IMR-90 (cell line): Measurements from ENCODE around the gene PTCH1. TPM values are rescaled to one million over a fixed set of nuclear protein-coding genes. Genes with fewer than 3 reads are reported as not detected.

ENCODE experiments used
- ATAC-seq: fragments of 200-7000 bp; cut with Tn5 transposase; 2 replicates; pipeline ENCODE4 v1.9.1; 2020; ENCODE audit warnings: low read depth, mild to moderate bottlenecking, moderate library complexity
- BruUV-seq: library from RNA; stranded (reverse); fragments of 400-500 nt; replicated peaks from 2 replicates; lab custom pipeline; 2021; lab: Mats Ljungman, UMichigan
- CTCF ChIA-PET: fragments of 300-600 bp; formaldehyde crosslinking; extraction: SDS; loops from one replicate; lab custom pipeline; 2021; ENCODE audit warnings: antibody characterized with exemption; lab: Yijun Ruan, JAX
- POLR2A ChIA-PET: fragments of 300-600 bp; sonication (Branson Sonifier 250); formaldehyde crosslinking; loops from one replicate; lab custom pipeline; 2022; ENCODE audit warnings: antibody characterized with exemption; ENCODE audit not compliant: unreplicated experiment; lab: Charles Lee
- DNase-seq: peaks from one replicate; pipeline ENCODE4 v3.0.0; 2013
- H2AFZ ChIP-seq: replicated peaks from 2 replicates; pipeline ENCODE3; 2013; ENCODE audit warnings: low read length, mild to moderate bottlenecking; ENCODE audit not compliant: poor library complexity
- H2AK5ac ChIP-seq: 2 replicates; pipeline ENCODE4 v1.6.1; 2013; ENCODE audit warnings: low read depth, low read length, inconsistent platforms
- H2AK9ac ChIP-seq: replicated peaks from 2 replicates; pipeline ENCODE3; 2013; ENCODE audit warnings: mild to moderate bottlenecking, low read depth, low read length, moderate library complexity; ENCODE audit not compliant: poor library complexity
- H2BK120ac ChIP-seq: 2 replicates; pipeline ENCODE4 v1.6.1; 2013; ENCODE audit warnings: low read depth, low read length, inconsistent platforms
- H2BK15ac ChIP-seq: 3 replicates; pipeline ENCODE4 v1.6.1; 2013; ENCODE audit warnings: low read depth, low read length, inconsistent platforms
- H2BK20ac ChIP-seq: 2 replicates; pipeline ENCODE4 v1.6.1; 2013; ENCODE audit warnings: low read depth, mild to moderate bottlenecking, inconsistent platforms, low read length, moderate library complexity
- H2BK5ac ChIP-seq: 2 replicates; pipeline ENCODE4 v1.6.1; 2013; ENCODE audit warnings: mild to moderate bottlenecking, low read depth, low read length, inconsistent platforms; ENCODE audit not compliant: poor library complexity, severe bottlenecking
- H3K14ac ChIP-seq: replicated peaks from 2 replicates; pipeline ENCODE4 v1.6.1; 2013; ENCODE audit warnings: low read depth, low read length, inconsistent platforms
- H3K18ac ChIP-seq: 2 replicates; pipeline ENCODE4 v1.6.1; 2013; ENCODE audit warnings: low read depth, low read length, control low read depth
- H3K23ac ChIP-seq: 2 replicates; pipeline ENCODE4 v1.6.1; 2013; ENCODE audit warnings: low read depth, low read length, inconsistent platforms
- H3K27ac ChIP-seq: 2 replicates; pipeline ENCODE4 v1.5.1; 2013; ENCODE audit warnings: mild to moderate bottlenecking, control low read depth, low read length; ENCODE audit not compliant: insufficient read depth
- H3K27me3 ChIP-seq: 2 replicates; pipeline ENCODE4 v1.6.1; 2013; ENCODE audit warnings: low read length; ENCODE audit not compliant: control insufficient read depth, insufficient read depth
- H3K36me3 ChIP-seq: 2 replicates; pipeline ENCODE4 v1.6.1; 2013; ENCODE audit warnings: low read length, mixed read lengths; ENCODE audit not compliant: control insufficient read depth, insufficient read depth
- H3K4ac ChIP-seq: 2 replicates; pipeline ENCODE4 v1.6.1; 2013; ENCODE audit warnings: low read depth, low read length, inconsistent platforms
- H3K4me1 ChIP-seq: 2 replicates; pipeline ENCODE4 v1.6.1; 2013; ENCODE audit warnings: low read length, mixed read lengths; ENCODE audit not compliant: control insufficient read depth, insufficient read depth
- H3K4me2 ChIP-seq: 2 replicates; pipeline ENCODE4 v1.6.1; 2013; ENCODE audit warnings: low read depth, mild to moderate bottlenecking, control low read depth, low read length, moderate library complexity
- H3K4me3 ChIP-seq: 2 replicates; pipeline ENCODE4 v1.5.1; 2013; ENCODE audit warnings: low read depth, mild to moderate bottlenecking, control low read depth, low read length, moderate library complexity; ENCODE audit not compliant: insufficient read depth
- H3K56ac ChIP-seq: 2 replicates; pipeline ENCODE4 v1.6.1; 2013; ENCODE audit warnings: low read length, inconsistent platforms; ENCODE audit not compliant: insufficient read depth; ENCODE audit errors: extremely low read depth
- H3K79me1 ChIP-seq, 2 experiments: 2 replicates each; pipeline ENCODE4 v1.6.1; 2013; ENCODE audit warnings: low read length in 2 of 2, inconsistent platforms in 1 of 2, low read depth in 1 of 2
- H3K9ac ChIP-seq: 2 replicates; pipeline ENCODE4 v1.6.1; 2013; ENCODE audit warnings: low read depth, low read length, control low read depth
- H3K9me1 ChIP-seq: 2 replicates; pipeline ENCODE4 v1.6.1; 2013; ENCODE audit warnings: low read length, inconsistent platforms; ENCODE audit not compliant: insufficient read depth
- H3K9me3 ChIP-seq: 2 replicates; pipeline ENCODE4 v1.6.1; 2013; ENCODE audit warnings: low read length; ENCODE audit not compliant: control insufficient read depth, insufficient read depth
- H4K20me1 ChIP-seq: 2 replicates; pipeline ENCODE4 v1.6.1; 2013; ENCODE audit warnings: low read length, inconsistent platforms; ENCODE audit not compliant: insufficient read depth
- H4K5ac ChIP-seq: 2 replicates; pipeline ENCODE4 v1.6.1; 2013; ENCODE audit warnings: mild to moderate bottlenecking, low read depth, low read length, control low read depth
- H4K8ac ChIP-seq, 2 experiments: 2 replicates each; pipeline ENCODE4 v1.6.1; 2013; ENCODE audit warnings: low read depth in 2 of 2, low read length in 2 of 2, control low read depth in 1 of 2, inconsistent platforms in 1 of 2
- H4K91ac ChIP-seq: 2 replicates; pipeline ENCODE4 v1.6.1; 2013; ENCODE audit warnings: low read depth, low read length, inconsistent platforms; ENCODE audit not compliant: insufficient read depth
- BHLHE40 ChIP-seq: fragments of 150-350 bp; IDR thresholded peaks from 2 replicates; pipeline ENCODE4 v1.6.1; 2016; ENCODE audit warnings: mild to moderate bottlenecking, low read depth, low read length
- CEBPB ChIP-seq: IDR thresholded peaks from 2 replicates; pipeline ENCODE4 v1.6.1; 2012; ENCODE audit warnings: low read depth, low read length, improper control_type of control experiment
- FOS ChIP-seq: fragments of 150-350 bp; IDR thresholded peaks from 2 replicates; pipeline ENCODE4 v1.6.1; 2016; ENCODE audit warnings: low read depth, low read length
- MAFK ChIP-seq: IDR thresholded peaks from 2 replicates; pipeline ENCODE4 v1.6.1; 2012; ENCODE audit warnings: low read depth, low read length, improper control_type of control experiment
- MAZ ChIP-seq: IDR thresholded peaks from 2 replicates; pipeline ENCODE4 v1.6.1; 2012; ENCODE audit warnings: low read depth, mild to moderate bottlenecking, low read length, improper control_type of control experiment, moderate library complexity, borderline replicate concordance
- MXI1 ChIP-seq: IDR thresholded peaks from 2 replicates; pipeline ENCODE4 v1.6.1; 2012; ENCODE audit warnings: low read depth, mild to moderate bottlenecking, low read length, moderate library complexity, borderline replicate concordance
- NFE2L2 ChIP-seq: fragments of 150-350 bp; IDR thresholded peaks from 2 replicates; pipeline ENCODE4 v1.6.1; 2016; ENCODE audit warnings: low read depth, mild to moderate bottlenecking, low read length
- RAD21 ChIP-seq: IDR thresholded peaks from 2 replicates; pipeline ENCODE4 v1.6.1; 2012; ENCODE audit warnings: low read length, improper control_type of control experiment
- RCOR1 ChIP-seq: IDR thresholded peaks from 2 replicates; pipeline ENCODE4 v1.6.1; 2012; ENCODE audit warnings: mild to moderate bottlenecking, low read length, improper control_type of control experiment; ENCODE audit not compliant: insufficient replicate concordance
- RFX5 ChIP-seq: IDR thresholded peaks from 2 replicates; pipeline ENCODE4 v1.8.0; 2012; ENCODE audit warnings: low read depth, mild to moderate bottlenecking, low read length, moderate library complexity
- SMC3 ChIP-seq: fragments of 150-350 bp; IDR thresholded peaks from 2 replicates; pipeline ENCODE4 v1.6.1; 2016; ENCODE audit warnings: low read depth, mild to moderate bottlenecking, antibody characterized with exemption, low read length, moderate library complexity
- USF2 ChIP-seq: fragments of 150-350 bp; IDR thresholded peaks from 2 replicates; pipeline ENCODE4 v1.6.1; 2017; ENCODE audit warnings: mild to moderate bottlenecking, antibody characterized with exemption, low read length, low read depth
- WGBS, 2 experiments: methylation state at CpG; one replicate each; pipeline versions ENCODE4 v1.1.5 to v1.1.7; 2013; ENCODE audit warnings: missing lambda C conversion rate in 2 of 2; ENCODE audit not compliant: insufficient read length in 1 of 2; ENCODE audit errors: extremely low coverage in 2 of 2; 5-methylcytosine and 5-hydroxymethylcytosine counted together
- dilution Hi-C: fragments of 300-500 bp; cut with HindIII; formaldehyde crosslinking; loops from one replicate; pipeline ENCODE4 v1.14.3; 2018; ENCODE audit warnings: low sequenced_read_pairs; ENCODE audit not compliant: unreplicated experiment
- in situ Hi-C: fragments of 300-500 bp; cut with MboI; formaldehyde crosslinking; loops from 3 replicates; pipeline ENCODE4 v1.14.3; 2019; ENCODE audit warnings: low sequenced_read_pairs, inconsistent platforms, mixed read lengths
- intact Hi-C: fragments of 100-400 bp; cut with micrococcal nuclease; formaldehyde crosslinking; loops from 2 replicates; pipeline ENCODE4 v1.10.0; 2022
- polyA plus RNA-seq, 3 experiments: library from polyadenylated mRNA; depleted of rRNA; stranded (reverse); fragments of >200 nt; gene quantifications; 2 replicates each; pipeline ENCODE4 v1.2.3, GENCODE V29; 2012; ENCODE audit warnings: low replicate concordance in 1 of 3
- total RNA-seq: library from RNA; depleted of rRNA; stranded (reverse); fragments of >200 nt; gene quantifications from 2 replicates; pipeline ENCODE4 v1.2.3, GENCODE V29; 2012
- TF ChIP-seq, protein P1 (sequence below): conservative IDR thresholded peaks from 2 replicates; pipeline ENCODE4 v1.5.1; 2012; ENCODE audit warnings: mild to moderate bottlenecking, low read depth, low read length, improper control_type of control experiment
- TF ChIP-seq, protein P2 (sequence below): fragments of 150-350 bp; IDR thresholded peaks from 2 replicates; pipeline ENCODE4 v1.6.1; 2016; ENCODE audit warnings: low read depth, mild to moderate bottlenecking, low read length, moderate library complexity, borderline replicate concordance

Gene PTCH1
- total and polyA plus RNA-seq, 2 of the 4 experiments (the other 2 are of a cell fraction), result 4.1 to 5.0 TPM

DNA sequence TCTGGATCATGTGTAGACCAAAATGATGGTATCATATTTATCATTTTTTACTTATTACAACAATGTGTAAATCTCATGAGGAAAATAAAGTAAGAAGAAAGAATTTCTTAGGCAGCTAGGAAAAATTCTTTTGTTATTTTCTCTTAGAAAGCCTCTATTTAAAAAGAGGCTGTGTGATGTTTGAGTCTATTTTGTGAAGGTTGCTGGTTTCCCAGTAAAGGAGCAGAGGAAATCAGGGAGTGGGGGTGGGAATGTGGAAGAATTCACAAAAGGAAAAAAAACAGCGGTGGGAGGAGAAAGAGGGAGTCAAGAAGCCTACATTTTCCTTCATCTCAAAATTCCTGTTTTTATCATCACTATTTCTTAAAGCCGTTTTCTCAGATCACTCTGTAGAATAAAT is 20.1 kb downstream of the PTCH1 start:
- dilution Hi-C loops (no loop called here), intact Hi-C loops (no loop called here), in situ Hi-C loops (no loop called here)
- H2AK5ac ChIP-seq, result no peak overlapping the region
- no peak overlapping the region for H3K23ac ChIP-seq
- no peak overlapping the region for H2BK5ac ChIP-seq
- DNase-seq, result no peak
- H4K8ac ChIP-seq, result no peak overlapping the region
- no peak overlapping the region for H3K14ac ChIP-seq
- H3K79me1 ChIP-seq, result peaks cover 25 to 70% of the 10 kb centered on the region in 2 experiments; a peak in 3 of 4 replicates
- ChIA-PET CTCF (interaction anchor here (0.6 to 0.7 kb wide), 4 partner anchors 34 to 474 kb away, joined by 3 to 5 read pairs (median 3); no protein-coding TSS in a partner anchor), POLR2A (no interaction called here)
- H3K9ac ChIP-seq, result no peak overlapping the region
- TF ChIP-seq, protein P1, sequence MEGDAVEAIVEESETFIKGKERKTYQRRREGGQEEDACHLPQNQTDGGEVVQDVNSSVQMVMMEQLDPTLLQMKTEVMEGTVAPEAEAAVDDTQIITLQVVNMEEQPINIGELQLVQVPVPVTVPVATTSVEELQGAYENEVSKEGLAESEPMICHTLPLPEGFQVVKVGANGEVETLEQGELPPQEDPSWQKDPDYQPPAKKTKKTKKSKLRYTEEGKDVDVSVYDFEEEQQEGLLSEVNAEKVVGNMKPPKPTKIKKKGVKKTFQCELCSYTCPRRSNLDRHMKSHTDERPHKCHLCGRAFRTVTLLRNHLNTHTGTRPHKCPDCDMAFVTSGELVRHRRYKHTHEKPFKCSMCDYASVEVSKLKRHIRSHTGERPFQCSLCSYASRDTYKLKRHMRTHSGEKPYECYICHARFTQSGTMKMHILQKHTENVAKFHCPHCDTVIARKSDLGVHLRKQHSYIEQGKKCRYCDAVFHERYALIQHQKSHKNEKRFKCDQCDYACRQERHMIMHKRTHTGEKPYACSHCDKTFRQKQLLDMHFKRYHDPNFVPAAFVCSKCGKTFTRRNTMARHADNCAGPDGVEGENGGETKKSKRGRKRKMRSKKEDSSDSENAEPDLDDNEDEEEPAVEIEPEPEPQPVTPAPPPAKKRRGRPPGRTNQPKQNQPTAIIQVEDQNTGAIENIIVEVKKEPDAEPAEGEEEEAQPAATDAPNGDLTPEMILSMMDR, result no peak
- TF ChIP-seq FOS (no peak), BHLHE40 (no peak), MAZ (no peak), RAD21 (no peak), SMC3 (no peak), RCOR1 (no peak), RFX5 (no peak), USF2 (no peak), MAFK (no peak), NFE2L2 (no peak), MXI1 (no peak), CEBPB (no peak)
- TF ChIP-seq, protein P2, sequence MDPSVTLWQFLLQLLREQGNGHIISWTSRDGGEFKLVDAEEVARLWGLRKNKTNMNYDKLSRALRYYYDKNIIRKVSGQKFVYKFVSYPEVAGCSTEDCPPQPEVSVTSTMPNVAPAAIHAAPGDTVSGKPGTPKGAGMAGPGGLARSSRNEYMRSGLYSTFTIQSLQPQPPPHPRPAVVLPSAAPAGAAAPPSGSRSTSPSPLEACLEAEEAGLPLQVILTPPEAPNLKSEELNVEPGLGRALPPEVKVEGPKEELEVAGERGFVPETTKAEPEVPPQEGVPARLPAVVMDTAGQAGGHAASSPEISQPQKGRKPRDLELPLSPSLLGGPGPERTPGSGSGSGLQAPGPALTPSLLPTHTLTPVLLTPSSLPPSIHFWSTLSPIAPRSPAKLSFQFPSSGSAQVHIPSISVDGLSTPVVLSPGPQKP, result no peak
- no peak overlapping the region for H4K91ac ChIP-seq
- no peak overlapping the region for H4K5ac ChIP-seq
- no peak overlapping the region for H3K4me2 ChIP-seq
- H2AK9ac ChIP-seq, result no peak overlapping the region
- no peak overlapping the region for H3K4me3 ChIP-seq
- BruUV-seq, result no TSS peak
- H3K27me3 ChIP-seq, result no peaks in the 10 kb centered on the region
- H3K4me1 ChIP-seq, result peaks cover 24% of the 10 kb centered on the region
- no peak overlapping the region for H2BK120ac ChIP-seq
- no peaks in the 10 kb centered on the region for H3K9me3 ChIP-seq
- WGBS, 2 experiments, result no CpG with 5 or more reads among the region's 2 CpGs
- H2BK20ac ChIP-seq, result no peak overlapping the region
- peaks cover 20% of the 10 kb centered on the region; the same call in 1 of the 2 replicates for H3K9me1 ChIP-seq
- no peak overlapping the region for H3K4ac ChIP-seq
- ATAC-seq, result no peak
- peaks cover 45% of the 10 kb centered on the region for H4K20me1 ChIP-seq
- H3K56ac ChIP-seq, result no peak overlapping the region
- no peak overlapping the region for H3K18ac ChIP-seq
- H2BK15ac ChIP-seq, result no peak overlapping the region
- no peak overlapping the region for H3K27ac ChIP-seq
- no peak overlapping the region for H2AFZ ChIP-seq
- peaks cover 4% of the 10 kb centered on the region; the same call in 1 of the 2 replicates for H3K36me3 ChIP-seq
